Measurements from ENCODE around the gene ANGPTL2.

ANGPTL2 gene

GRCh38 chr9:127086771-127087170 lies 35.7 kb downstream of the ANGPTL2 start:
- DNase-seq (ENCODE audit: low read depth, low spot score), result no peak
- CTCF ChIA-PET, result no interaction called here
- H3K4me3 ChIP-seq (ENCODE audit: low read depth, low read length), result no peak overlapping the region
- TF ChIP-seq CTCF (IDR thresholded peaks at IDR 0.05; ENCODE audit: insufficient read depth, low read length, missing control alignments), result no peak
- POLR2A ChIA-PET, result no interaction called here

- H3K4me3 ChIP-seq (ENCODE audit: low read depth, low read length), result no peak overlapping the region
- ChIA-PET POLR2A (interaction anchor here (0.5 kb wide), 1 partner anchor 49 kb away, joined by 3 read pairs; no protein-coding TSS in a partner anchor), CTCF (no interaction called here)
- no peak for TF ChIP-seq CTCF (IDR thresholded peaks at IDR 0.05; ENCODE audit: insufficient read depth, low read length, missing control alignments)
- DNase-seq (ENCODE audit: low read depth, low spot score), result no peak
Measured at GRCh38 chr9:127085186-127085585, 37.2 kb downstream of the ANGPTL2 start.

- CTCF ChIA-PET, result interaction anchor here (0.8 to 1.2 kb wide), 2 partner anchors 10 to 143 kb away, joined by 3 read pairs; no protein-coding TSS in a partner anchor
- no peak overlapping the region for H3K4me3 ChIP-seq (ENCODE audit: low read depth, low read length)
- DNase-seq (ENCODE audit: low read depth, low spot score), result no peak
- TF ChIP-seq CTCF (IDR thresholded peaks at IDR 0.05; ENCODE audit: insufficient read depth, low read length, missing control alignments), result no peak
- POLR2A ChIA-PET, result no interaction called here
Measured at GRCh38 chr9:127084076-127085039, 38.1 kb downstream of the ANGPTL2 start.

- ChIA-PET CTCF (interaction anchor here (0.8 to 1.2 kb wide), 2 partner anchors 11 to 142 kb away, joined by 3 read pairs; no protein-coding TSS in a partner anchor), POLR2A (no interaction called here)
- DNase-seq (ENCODE audit: low read depth, low spot score), result no peak
- no peak overlapping the region for H3K4me3 ChIP-seq (ENCODE audit: low read depth, low read length)
- no peak for TF ChIP-seq CTCF (IDR thresholded peaks at IDR 0.05; ENCODE audit: insufficient read depth, low read length, missing control alignments)
Measured at GRCh38 chr9:127083138-127083980, 39.1 kb downstream of the ANGPTL2 start.

- DNase-seq (ENCODE audit: low read depth, low spot score), result no peak
- ChIA-PET POLR2A (interaction anchor here (0.6 kb wide), 1 partner anchor 35 kb away, joined by 4 read pairs; no protein-coding TSS in a partner anchor), CTCF (interaction anchor here (0.7 to 0.9 kb wide), 2 partner anchors 33 to 113 kb away, joined by 3 to 4 read pairs; no protein-coding TSS in a partner anchor)
- no peak overlapping the region for H3K4me3 ChIP-seq (ENCODE audit: low read depth, low read length)
- TF ChIP-seq CTCF (IDR thresholded peaks at IDR 0.05; ENCODE audit: insufficient read depth, low read length, missing control alignments), result no peak
Measured at GRCh38 chr9:127081250-127082185, 40.9 kb downstream of the ANGPTL2 start.

Data from AG04449 (cell line).